ENCODE results near the gene RUSC1. TPM values are rescaled to one million over a fixed set of nuclear protein-coding genes. Genes with fewer than 3 reads are reported as not detected.

The RUSC1 gene
- total RNA-seq, 1 experiment from 2014 or later: 68.8 TPM

GRCh38 chr1:155277902-155278688 is 42.6 kb upstream of the RUSC1 start (continued):
- TF ChIP-seq, protein P1, sequence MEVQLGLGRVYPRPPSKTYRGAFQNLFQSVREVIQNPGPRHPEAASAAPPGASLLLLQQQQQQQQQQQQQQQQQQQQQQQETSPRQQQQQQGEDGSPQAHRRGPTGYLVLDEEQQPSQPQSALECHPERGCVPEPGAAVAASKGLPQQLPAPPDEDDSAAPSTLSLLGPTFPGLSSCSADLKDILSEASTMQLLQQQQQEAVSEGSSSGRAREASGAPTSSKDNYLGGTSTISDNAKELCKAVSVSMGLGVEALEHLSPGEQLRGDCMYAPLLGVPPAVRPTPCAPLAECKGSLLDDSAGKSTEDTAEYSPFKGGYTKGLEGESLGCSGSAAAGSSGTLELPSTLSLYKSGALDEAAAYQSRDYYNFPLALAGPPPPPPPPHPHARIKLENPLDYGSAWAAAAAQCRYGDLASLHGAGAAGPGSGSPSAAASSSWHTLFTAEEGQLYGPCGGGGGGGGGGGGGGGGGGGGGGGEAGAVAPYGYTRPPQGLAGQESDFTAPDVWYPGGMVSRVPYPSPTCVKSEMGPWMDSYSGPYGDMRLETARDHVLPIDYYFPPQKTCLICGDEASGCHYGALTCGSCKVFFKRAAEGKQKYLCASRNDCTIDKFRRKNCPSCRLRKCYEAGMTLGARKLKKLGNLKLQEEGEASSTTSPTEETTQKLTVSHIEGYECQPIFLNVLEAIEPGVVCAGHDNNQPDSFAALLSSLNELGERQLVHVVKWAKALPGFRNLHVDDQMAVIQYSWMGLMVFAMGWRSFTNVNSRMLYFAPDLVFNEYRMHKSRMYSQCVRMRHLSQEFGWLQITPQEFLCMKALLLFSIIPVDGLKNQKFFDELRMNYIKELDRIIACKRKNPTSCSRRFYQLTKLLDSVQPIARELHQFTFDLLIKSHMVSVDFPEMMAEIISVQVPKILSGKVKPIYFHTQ (CRISPR knock-in tag; IDR thresholded peaks at IDR 0.05): no peak

DNA sequence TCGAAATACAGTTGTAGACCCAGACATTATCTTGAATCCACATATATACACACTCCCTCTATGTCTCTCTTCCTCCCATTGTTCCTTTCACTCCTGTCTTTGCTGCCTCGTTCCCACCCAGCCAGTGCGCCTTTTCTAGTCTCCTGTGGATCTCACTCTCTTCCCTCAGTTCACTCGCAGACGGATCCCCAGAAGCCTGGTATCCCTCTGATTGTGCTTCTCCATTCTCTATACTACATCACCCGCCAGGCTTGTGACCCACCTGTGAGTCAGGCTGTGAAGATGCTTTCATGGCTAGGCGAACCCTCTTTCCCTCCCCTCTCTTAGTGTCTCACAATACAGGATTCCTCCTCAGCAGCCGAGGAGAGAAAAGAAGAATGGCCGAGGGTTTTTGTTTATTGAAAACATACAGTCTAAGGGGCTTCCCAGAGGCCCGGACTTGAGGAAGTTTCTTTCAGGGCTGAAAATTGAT is 42.0 kb upstream of the RUSC1 start:
- 0 out of 2 replicates have a peak overlapping the region, but pooled peaks have one; percentile 53 for H3K27ac Mint-ChIP-seq
- POLR2A ChIA-PET: interaction anchor here (1.0 to 1.2 kb wide), 2 partner anchors 42 to 45 kb away, joined by 3 to 9 read pairs; partner anchors contain the start of gene RUSC1

More for the DNA sequence above, 42.0 kb upstream of the RUSC1 start:
- H3K4me1 Mint-ChIP-seq: peaks cover 24% of the 10 kb centered on the region
- H3K36me3 Mint-ChIP-seq: peaks cover 7% of the 10 kb centered on the region; the same call in 1 of the 2 replicates
- H3K9me3 Mint-ChIP-seq: no peaks in the 10 kb centered on the region
- H3K4me3 Mint-ChIP-seq: peak overlapping the region; percentile 68
- peaks cover 18% of the 10 kb centered on the region for H3K27me3 Mint-ChIP-seq (ENCODE audit: low read depth)
- TF ChIP-seq ZNF671 (CRISPR knock-in tag; IDR thresholded peaks at IDR 0.05) (no peak), TCF7 (CRISPR knock-in tag; IDR thresholded peaks at IDR 0.05; ENCODE audit: low read depth) (no peak), ZBTB21 (CRISPR knock-in tag; IDR thresholded peaks at IDR 0.05; ENCODE audit: borderline replicate concordance) (no peak), CBFB (CRISPR knock-in tag; IDR thresholded peaks at IDR 0.05; ENCODE audit: low read depth) (no peak), MLX (CRISPR knock-in tag; IDR thresholded peaks at IDR 0.05) (no peak), HMGA2 (CRISPR knock-in tag; IDR thresholded peaks at IDR 0.05) (no peak), FOXP1 (CRISPR knock-in tag; IDR thresholded peaks at IDR 0.05; ENCODE audit: borderline replicate concordance) (no peak), NR1H2 (CRISPR knock-in tag; IDR thresholded peaks at IDR 0.05) (no peak), TEAD4 (CRISPR knock-in tag; IDR thresholded peaks at IDR 0.05) (no peak), ZNF219 (CRISPR knock-in tag; IDR thresholded peaks at IDR 0.05; ENCODE audit: borderline replicate concordance) (no peak), IRF2 (CRISPR knock-in tag; IDR thresholded peaks at IDR 0.05; ENCODE audit: borderline replicate concordance, low read depth) (no peak), CREM (CRISPR knock-in tag; IDR thresholded peaks at IDR 0.05) (no peak), SP1 (CRISPR knock-in tag; conservative IDR thresholded peaks at IDR 0.05) (no peak), PRRX2 (CRISPR knock-in tag; IDR thresholded peaks at IDR 0.05) (no peak)
- TF ChIP-seq, protein P2, sequence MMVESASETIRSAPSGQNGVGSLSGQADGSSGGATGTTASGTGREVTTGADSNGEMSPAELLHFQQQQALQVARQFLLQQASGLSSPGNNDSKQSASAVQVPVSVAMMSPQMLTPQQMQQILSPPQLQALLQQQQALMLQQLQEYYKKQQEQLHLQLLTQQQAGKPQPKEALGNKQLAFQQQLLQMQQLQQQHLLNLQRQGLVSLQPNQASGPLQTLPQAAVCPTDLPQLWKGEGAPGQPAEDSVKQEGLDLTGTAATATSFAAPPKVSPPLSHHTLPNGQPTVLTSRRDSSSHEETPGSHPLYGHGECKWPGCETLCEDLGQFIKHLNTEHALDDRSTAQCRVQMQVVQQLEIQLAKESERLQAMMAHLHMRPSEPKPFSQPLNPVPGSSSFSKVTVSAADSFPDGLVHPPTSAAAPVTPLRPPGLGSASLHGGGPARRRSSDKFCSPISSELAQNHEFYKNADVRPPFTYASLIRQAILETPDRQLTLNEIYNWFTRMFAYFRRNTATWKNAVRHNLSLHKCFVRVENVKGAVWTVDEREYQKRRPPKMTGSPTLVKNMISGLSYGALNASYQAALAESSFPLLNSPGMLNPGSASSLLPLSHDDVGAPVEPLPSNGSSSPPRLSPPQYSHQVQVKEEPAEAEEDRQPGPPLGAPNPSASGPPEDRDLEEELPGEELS (CRISPR knock-in tag; IDR thresholded peaks at IDR 0.05): no peak
- TF ChIP-seq, protein P3, sequence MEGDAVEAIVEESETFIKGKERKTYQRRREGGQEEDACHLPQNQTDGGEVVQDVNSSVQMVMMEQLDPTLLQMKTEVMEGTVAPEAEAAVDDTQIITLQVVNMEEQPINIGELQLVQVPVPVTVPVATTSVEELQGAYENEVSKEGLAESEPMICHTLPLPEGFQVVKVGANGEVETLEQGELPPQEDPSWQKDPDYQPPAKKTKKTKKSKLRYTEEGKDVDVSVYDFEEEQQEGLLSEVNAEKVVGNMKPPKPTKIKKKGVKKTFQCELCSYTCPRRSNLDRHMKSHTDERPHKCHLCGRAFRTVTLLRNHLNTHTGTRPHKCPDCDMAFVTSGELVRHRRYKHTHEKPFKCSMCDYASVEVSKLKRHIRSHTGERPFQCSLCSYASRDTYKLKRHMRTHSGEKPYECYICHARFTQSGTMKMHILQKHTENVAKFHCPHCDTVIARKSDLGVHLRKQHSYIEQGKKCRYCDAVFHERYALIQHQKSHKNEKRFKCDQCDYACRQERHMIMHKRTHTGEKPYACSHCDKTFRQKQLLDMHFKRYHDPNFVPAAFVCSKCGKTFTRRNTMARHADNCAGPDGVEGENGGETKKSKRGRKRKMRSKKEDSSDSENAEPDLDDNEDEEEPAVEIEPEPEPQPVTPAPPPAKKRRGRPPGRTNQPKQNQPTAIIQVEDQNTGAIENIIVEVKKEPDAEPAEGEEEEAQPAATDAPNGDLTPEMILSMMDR (IDR thresholded peaks at IDR 0.05): no peak; the same call in 1 of the 2 replicates
- TF ChIP-seq, protein P4, sequence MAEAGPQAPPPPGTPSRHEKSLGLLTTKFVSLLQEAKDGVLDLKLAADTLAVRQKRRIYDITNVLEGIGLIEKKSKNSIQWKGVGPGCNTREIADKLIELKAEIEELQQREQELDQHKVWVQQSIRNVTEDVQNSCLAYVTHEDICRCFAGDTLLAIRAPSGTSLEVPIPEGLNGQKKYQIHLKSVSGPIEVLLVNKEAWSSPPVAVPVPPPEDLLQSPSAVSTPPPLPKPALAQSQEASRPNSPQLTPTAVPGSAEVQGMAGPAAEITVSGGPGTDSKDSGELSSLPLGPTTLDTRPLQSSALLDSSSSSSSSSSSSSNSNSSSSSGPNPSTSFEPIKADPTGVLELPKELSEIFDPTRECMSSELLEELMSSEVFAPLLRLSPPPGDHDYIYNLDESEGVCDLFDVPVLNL (CRISPR knock-in tag; IDR thresholded peaks at IDR 0.05; ENCODE audit: borderline replicate concordance, low read depth): no peak
- DNase-seq (ENCODE audit: low spot score) (no peak), ATAC-seq (no peak)
- CTCF ChIA-PET: interaction anchor here (0.5 to 4.0 kb wide), 20 partner anchors 9 to 1211 kb away, joined by 3 to 75 read pairs (median 5); partner anchors contain the start of genes ENTREP3, FDPS, PKLR and RUSC1

Data from WTC11 (cell line).